ENCODE results near the gene BMPR1A. TPM values are rescaled to one million over a fixed set of nuclear protein-coding genes. Genes with fewer than 3 reads are reported as not detected.
"Not testable (repeated sequence)": the region's sequence is repeated elsewhere in the genome, so short reads cannot be mapped to it uniquely, and the experiment has no call there.

BMPR1A gene
- total RNA-seq, 1 experiment from 2014 or later = 94.3 TPM

- ChIA-PET POLR2A (no interaction called here), CTCF (interaction anchor here (0.6 kb wide), 1 partner anchor 186 kb away, joined by 3 read pairs; no protein-coding TSS in a partner anchor)
- H3K27ac ChIP-seq (ENCODE audit: low read length) = no peak overlapping the region
- no peaks in the 10 kb centered on the region for H3K36me3 ChIP-seq (ENCODE audit: control insufficient read depth, insufficient read depth, low read length)
- no peak overlapping the region for H3K4me3 ChIP-seq (ENCODE audit: low read depth in 2 of 2, low read length in 2 of 2)
- no peaks in the 10 kb centered on the region for H3K27me3 ChIP-seq (ENCODE audit: control insufficient read depth, insufficient read depth, low read length)
- TF ChIP-seq TCF7L2 (IDR thresholded peaks at IDR 0.05; ENCODE audit: low read depth, low read length) (no peak), SIN3A (IDR thresholded peaks at IDR 0.05; ENCODE audit: borderline replicate concordance, insufficient read depth, low read depth, low read length) (no peak), CTCF (IDR thresholded peaks at IDR 0.05) (no peak), POLR2AphosphoS5 (IDR thresholded peaks at IDR 0.05; ENCODE audit: low read depth, low read length) (no peak)
- TF ChIP-seq, protein P1, sequence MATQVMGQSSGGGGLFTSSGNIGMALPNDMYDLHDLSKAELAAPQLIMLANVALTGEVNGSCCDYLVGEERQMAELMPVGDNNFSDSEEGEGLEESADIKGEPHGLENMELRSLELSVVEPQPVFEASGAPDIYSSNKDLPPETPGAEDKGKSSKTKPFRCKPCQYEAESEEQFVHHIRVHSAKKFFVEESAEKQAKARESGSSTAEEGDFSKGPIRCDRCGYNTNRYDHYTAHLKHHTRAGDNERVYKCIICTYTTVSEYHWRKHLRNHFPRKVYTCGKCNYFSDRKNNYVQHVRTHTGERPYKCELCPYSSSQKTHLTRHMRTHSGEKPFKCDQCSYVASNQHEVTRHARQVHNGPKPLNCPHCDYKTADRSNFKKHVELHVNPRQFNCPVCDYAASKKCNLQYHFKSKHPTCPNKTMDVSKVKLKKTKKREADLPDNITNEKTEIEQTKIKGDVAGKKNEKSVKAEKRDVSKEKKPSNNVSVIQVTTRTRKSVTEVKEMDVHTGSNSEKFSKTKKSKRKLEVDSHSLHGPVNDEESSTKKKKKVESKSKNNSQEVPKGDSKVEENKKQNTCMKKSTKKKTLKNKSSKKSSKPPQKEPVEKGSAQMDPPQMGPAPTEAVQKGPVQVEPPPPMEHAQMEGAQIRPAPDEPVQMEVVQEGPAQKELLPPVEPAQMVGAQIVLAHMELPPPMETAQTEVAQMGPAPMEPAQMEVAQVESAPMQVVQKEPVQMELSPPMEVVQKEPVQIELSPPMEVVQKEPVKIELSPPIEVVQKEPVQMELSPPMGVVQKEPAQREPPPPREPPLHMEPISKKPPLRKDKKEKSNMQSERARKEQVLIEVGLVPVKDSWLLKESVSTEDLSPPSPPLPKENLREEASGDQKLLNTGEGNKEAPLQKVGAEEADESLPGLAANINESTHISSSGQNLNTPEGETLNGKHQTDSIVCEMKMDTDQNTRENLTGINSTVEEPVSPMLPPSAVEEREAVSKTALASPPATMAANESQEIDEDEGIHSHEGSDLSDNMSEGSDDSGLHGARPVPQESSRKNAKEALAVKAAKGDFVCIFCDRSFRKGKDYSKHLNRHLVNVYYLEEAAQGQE (IDR thresholded peaks at IDR 0.05; ENCODE audit: insufficient read depth in 1 of 2, low read depth in 2 of 2, low read length in 1 of 2) = no peak
- no peaks in the 10 kb centered on the region for H3K4me1 ChIP-seq (ENCODE audit: control insufficient read depth, insufficient read depth, low read length)
- DNase-seq (ENCODE audit: low read depth, low spot score) = no peak
- ATAC-seq = no peak
- no peaks in the 10 kb centered on the region for H3K9me3 ChIP-seq (ENCODE audit: control insufficient read depth, insufficient read depth, low read depth, low read length)
- intact Hi-C loops (cut with micrococcal nuclease; ENCODE audit: unreplicated experiment) = no loop called here
- no TSS peak for BruUV-seq (replicated peaks)
- in situ Hi-C loops (cut with HindIII; ENCODE audit: low pct_unique_long_range_greater_than_20kb, low sequenced_read_pairs) = no loop called here
These were observed 23.2 kb upstream of the BMPR1A start for GRCh38 chr10:86733260-86733671.

- Histone ChIP-seq H3K27me3 (ENCODE audit: control insufficient read depth, insufficient read depth, low read length) (no peaks in the 10 kb centered on the region), H3K36me3 (ENCODE audit: control insufficient read depth, insufficient read depth, low read length) (no peaks in the 10 kb centered on the region), H3K27ac (ENCODE audit: low read length) (no peak overlapping the region), H3K9me3 (ENCODE audit: control insufficient read depth, insufficient read depth, low read depth, low read length) (no peaks in the 10 kb centered on the region), H3K4me3 (ENCODE audit: low read depth in 2 of 2, low read length in 2 of 2) (no peak overlapping the region), H3K4me1 (ENCODE audit: control insufficient read depth, insufficient read depth, low read length) (no peaks in the 10 kb centered on the region)
- intact Hi-C loops (cut with micrococcal nuclease; ENCODE audit: unreplicated experiment) (no loop called here), in situ Hi-C loops (cut with HindIII; ENCODE audit: low pct_unique_long_range_greater_than_20kb, low sequenced_read_pairs) (no loop called here)
- ATAC-seq = no peak; the same call in 1 of the 2 replicates
- ChIA-PET CTCF (no interaction called here), POLR2A (interaction anchor here (0.6 kb wide), 1 partner anchor 19 kb away, joined by 6 read pairs; no protein-coding TSS in a partner anchor)
- DNase-seq (ENCODE audit: low read depth, low spot score) = no peak
- no TSS peak for BruUV-seq (replicated peaks)
- TF ChIP-seq CTCF (IDR thresholded peaks at IDR 0.05) (no peak), POLR2AphosphoS5 (IDR thresholded peaks at IDR 0.05; ENCODE audit: low read depth, low read length) (no peak), TCF7L2 (IDR thresholded peaks at IDR 0.05; ENCODE audit: low read depth, low read length) (no peak), SIN3A (IDR thresholded peaks at IDR 0.05; ENCODE audit: borderline replicate concordance, insufficient read depth, low read depth, low read length) (no peak)
- TF ChIP-seq, protein P1 (IDR thresholded peaks at IDR 0.05; ENCODE audit: insufficient read depth in 1 of 2, low read depth in 2 of 2, low read length in 1 of 2) = no peak
These were observed 22.0 kb upstream of the BMPR1A start for GRCh38 chr10:86734207-86734988.

DNA sequence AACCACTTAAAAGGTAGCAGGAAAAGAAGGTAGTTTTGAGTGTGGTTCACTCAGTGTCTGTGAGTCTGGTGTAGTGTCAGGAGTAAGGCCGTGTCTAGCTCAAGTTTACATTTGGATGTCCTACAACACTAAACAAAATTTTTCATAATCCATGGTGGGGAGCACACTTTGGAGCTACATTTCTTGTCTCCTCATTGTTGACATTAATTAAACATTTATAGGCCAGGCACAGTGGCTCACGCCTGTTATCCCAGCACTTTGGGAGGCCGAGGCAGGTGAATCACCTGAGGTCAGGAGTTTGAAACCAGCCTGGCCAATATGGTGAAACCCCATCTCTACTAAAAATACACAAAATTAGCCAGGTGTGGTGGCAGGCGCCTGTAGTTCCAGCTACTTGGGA lies 21.1 kb upstream of the BMPR1A start:
- POLR2A ChIA-PET = interaction anchor here (0.7 kb wide), 1 partner anchor 53 kb away, joined by 3 read pairs; no protein-coding TSS in a partner anchor
- DNase-seq (ENCODE audit: low read depth, low spot score); H3K4me1 ChIP-seq (ENCODE audit: control insufficient read depth, insufficient read depth, low read length); H3K4me3 ChIP-seq (ENCODE audit: low read depth in 2 of 2, low read length in 2 of 2); CTCF ChIA-PET; H3K36me3 ChIP-seq (ENCODE audit: control insufficient read depth, insufficient read depth, low read length); in situ Hi-C loops (cut with HindIII; ENCODE audit: low pct_unique_long_range_greater_than_20kb, low sequenced_read_pairs); H3K27ac ChIP-seq (ENCODE audit: low read length); H3K27me3 ChIP-seq (ENCODE audit: control insufficient read depth, insufficient read depth, low read length); H3K9me3 ChIP-seq (ENCODE audit: control insufficient read depth, insufficient read depth, low read depth, low read length); ATAC-seq; BruUV-seq (replicated peaks); intact Hi-C loops (cut with micrococcal nuclease; ENCODE audit: unreplicated experiment): not testable (repeated sequence)

Measured in Panc1 (cell line).